ENCODE results near the gene AOPEP. TPM values are rescaled to one million over a fixed set of nuclear protein-coding genes. Genes with fewer than 3 reads are reported as not detected.

Gene AOPEP
- total and polyA plus RNA-seq, 11 donors, result 105 to 310 (median 185) TPM

DNA sequence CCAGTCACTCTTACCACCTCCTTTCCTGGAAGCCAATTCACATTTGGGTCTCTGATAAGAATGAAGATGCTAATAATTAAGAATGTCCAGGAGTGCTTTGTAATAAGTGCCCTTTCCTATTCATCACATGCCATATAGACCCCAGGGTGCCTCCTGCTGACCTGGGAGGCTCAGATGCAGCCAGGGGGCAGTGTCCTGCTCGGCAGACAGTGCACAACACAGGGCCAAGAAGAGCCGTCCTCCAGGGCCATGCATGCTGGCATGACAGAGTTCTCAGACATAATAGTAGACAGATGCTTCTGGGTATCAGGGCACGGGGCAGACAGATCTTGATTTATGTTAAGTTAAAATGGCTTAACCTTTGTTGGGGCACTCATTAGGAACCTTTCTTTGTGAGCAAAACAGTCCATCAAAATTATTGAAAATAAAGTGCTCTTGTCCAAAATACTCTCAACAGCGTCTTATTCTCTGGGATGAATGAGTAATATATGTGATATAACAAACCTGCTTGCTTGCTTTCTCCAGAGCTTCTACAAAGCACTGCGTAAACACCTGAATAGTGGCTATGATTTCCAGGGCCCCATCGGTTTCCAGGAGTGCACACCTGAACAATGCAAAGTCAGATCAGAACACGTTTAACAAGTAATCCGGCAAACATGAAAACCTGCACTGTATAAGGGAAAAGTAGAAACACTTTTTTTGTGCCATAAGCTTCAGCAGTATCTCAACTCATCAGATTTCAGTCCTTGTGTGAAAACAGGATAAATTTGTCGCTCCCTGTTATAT lies 398.3 kb downstream of the AOPEP start:
- no peak for DNase-seq
- peaks cover 0 to 23% (median 9%) of the 10 kb centered on the region in 12 donors for H3K4me1 ChIP-seq
- no peaks in the 10 kb centered on the region for H3K36me3 ChIP-seq
- WGBS, 4 donors, result 75 to 81% (median 80%) methylated on average over 9 of the region's 9 CpGs
- intact Hi-C loops (cut with DNase I), result loop anchor here in 3 of 10 donors (5.0 kb wide), 2 partner anchors 117 to 342 kb away; no protein-coding TSS in a partner anchor
- no peak overlapping the region for H3K4me3 ChIP-seq
- H3K9me3 ChIP-seq, result no peaks in the 10 kb centered on the region
- H3K27ac ChIP-seq, result no peak overlapping the region
- TF ChIP-seq, protein P1, sequence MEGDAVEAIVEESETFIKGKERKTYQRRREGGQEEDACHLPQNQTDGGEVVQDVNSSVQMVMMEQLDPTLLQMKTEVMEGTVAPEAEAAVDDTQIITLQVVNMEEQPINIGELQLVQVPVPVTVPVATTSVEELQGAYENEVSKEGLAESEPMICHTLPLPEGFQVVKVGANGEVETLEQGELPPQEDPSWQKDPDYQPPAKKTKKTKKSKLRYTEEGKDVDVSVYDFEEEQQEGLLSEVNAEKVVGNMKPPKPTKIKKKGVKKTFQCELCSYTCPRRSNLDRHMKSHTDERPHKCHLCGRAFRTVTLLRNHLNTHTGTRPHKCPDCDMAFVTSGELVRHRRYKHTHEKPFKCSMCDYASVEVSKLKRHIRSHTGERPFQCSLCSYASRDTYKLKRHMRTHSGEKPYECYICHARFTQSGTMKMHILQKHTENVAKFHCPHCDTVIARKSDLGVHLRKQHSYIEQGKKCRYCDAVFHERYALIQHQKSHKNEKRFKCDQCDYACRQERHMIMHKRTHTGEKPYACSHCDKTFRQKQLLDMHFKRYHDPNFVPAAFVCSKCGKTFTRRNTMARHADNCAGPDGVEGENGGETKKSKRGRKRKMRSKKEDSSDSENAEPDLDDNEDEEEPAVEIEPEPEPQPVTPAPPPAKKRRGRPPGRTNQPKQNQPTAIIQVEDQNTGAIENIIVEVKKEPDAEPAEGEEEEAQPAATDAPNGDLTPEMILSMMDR (IDR thresholded peaks at IDR 0.05), result peak in 10 of 12 donors; percentile 6 to 53 (median 26)
- no peak for TF ChIP-seq POLR2A (IDR thresholded peaks at IDR 0.05)
- no peaks in the 10 kb centered on the region for H3K27me3 ChIP-seq
- ATAC-seq, result peak in 3 of 4 donors; percentile 35 to 42 (median 35)

DNA sequence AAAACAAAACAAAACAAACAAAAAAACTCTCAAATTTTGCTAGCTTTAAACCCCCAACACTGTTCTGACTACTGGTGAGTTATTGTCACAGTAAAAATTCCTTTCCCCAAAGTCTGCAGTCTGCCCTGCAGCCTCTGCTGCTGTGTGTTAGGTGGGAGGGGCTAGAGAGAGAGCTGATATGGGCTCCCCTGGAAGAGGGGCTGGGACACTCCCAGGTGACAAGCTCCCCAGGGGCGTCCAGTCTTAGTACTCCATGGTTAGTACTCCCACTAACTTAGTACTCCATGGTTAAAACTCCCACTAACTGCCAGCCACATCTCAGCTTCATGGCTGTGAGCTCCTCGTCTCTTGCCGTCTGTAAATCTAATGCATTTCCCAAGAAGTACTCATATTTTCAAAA lies 399.2 kb downstream of the AOPEP start:
- peaks cover 0 to 23% (median 9%) of the 10 kb centered on the region in 12 donors for H3K4me1 ChIP-seq
- 67 to 89% (median 85%) methylated on average over 3 of the region's 3 CpGs for WGBS, 4 donors
- H3K36me3 ChIP-seq, result no peaks in the 10 kb centered on the region
- intact Hi-C loops (cut with DNase I), result loop anchor here in 4 of 10 donors (2.0 to 5.0 kb wide), 4 partner anchors 118 to 445 kb away; no protein-coding TSS in a partner anchor
- no peak overlapping the region for H3K27ac ChIP-seq
- no peaks in the 10 kb centered on the region for H3K9me3 ChIP-seq
- no peak overlapping the region for H3K4me3 ChIP-seq
- TF ChIP-seq POLR2A (IDR thresholded peaks at IDR 0.05), result no peak
- TF ChIP-seq, protein P1 (IDR thresholded peaks at IDR 0.05), result no peak
- ATAC-seq (no peak), DNase-seq (no peak)
- H3K27me3 ChIP-seq, result no peaks in the 10 kb centered on the region

DNA sequence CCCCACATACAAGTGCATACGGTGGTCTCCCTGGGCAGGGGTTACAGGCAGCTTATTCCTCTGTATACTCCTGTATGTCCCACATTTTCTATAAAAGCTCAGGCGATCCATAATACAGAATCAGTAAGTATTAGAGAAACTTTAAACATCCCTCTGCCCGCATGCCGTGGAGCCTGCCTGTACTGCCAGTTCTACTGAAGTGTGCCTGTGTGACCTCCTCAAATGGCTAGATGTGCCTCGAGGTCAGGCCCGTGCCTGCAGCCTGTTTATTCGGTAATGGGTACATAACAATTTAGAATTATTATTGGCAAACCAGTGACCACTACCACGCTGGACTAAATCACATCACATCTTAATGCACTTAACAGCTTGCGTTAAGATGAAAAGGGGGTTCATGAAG lies 400.2 kb downstream of the AOPEP start:
- Histone ChIP-seq H3K4me1 (peaks cover 0 to 24% (median 8%) of the 10 kb centered on the region in 12 donors), H3K9me3 (no peaks in the 10 kb centered on the region), H3K27ac (no peak overlapping the region), H3K36me3 (no peaks in the 10 kb centered on the region), H3K4me3 (peak overlapping the region in 2 of 12 donors; percentile 45 to 52), H3K27me3 (no peaks in the 10 kb centered on the region)
- WGBS, 4 donors, result 75 to 88% (median 84%) methylated on average over 9 of the region's 9 CpGs
- intact Hi-C loops (cut with DNase I), result loop anchor here in 4 of 10 donors (1.0 to 5.0 kb wide), 6 partner anchors 119 to 446 kb away; no protein-coding TSS in a partner anchor
- TF ChIP-seq, protein P1 (IDR thresholded peaks at IDR 0.05), result no peak
- TF ChIP-seq POLR2A (IDR thresholded peaks at IDR 0.05), result no peak
- DNase-seq, result no peak
- ATAC-seq, result no peak

All from heart left ventricle (tissue), 16 donors.